ENCODE results near the gene MCTP1.

The MCTP1 gene

GRCh38 chr5:94725142-94725541 lies 559.8 kb downstream of the MCTP1 start:
- no peak overlapping the region for H3K9ac ChIP-seq
- H3K9me3 ChIP-seq (ENCODE audit: control insufficient read depth, low read length) = no peaks in the 10 kb centered on the region
- H3K4me3 ChIP-seq (ENCODE audit: low read depth, low read length) = no peak overlapping the region
- TF ChIP-seq CTCF (IDR thresholded peaks at IDR 0.05) = no peak
- H3K4me1 ChIP-seq = peaks cover 14% of the 10 kb centered on the region
- H2AFZ ChIP-seq = peak overlapping the region; percentile 51
- no peaks in the 10 kb centered on the region for H3K36me3 ChIP-seq (ENCODE audit: control insufficient read depth, insufficient read depth, low read length)
- no peak overlapping the region for H3K4me2 ChIP-seq (ENCODE audit: low read length)
- peak overlapping the region; percentile 4 for H3K27ac ChIP-seq
- no peaks in the 10 kb centered on the region for H3K27me3 ChIP-seq (ENCODE audit: control insufficient read depth, insufficient read depth, low read length)
- H3K79me2 ChIP-seq = no peaks in the 10 kb centered on the region

- Histone ChIP-seq H3K36me3 (ENCODE audit: control insufficient read depth, insufficient read depth, low read length) (no peaks in the 10 kb centered on the region), H3K4me2 (ENCODE audit: low read length) (no peak overlapping the region), H3K9ac (no peak overlapping the region), H2AFZ (no peak overlapping the region), H3K27ac (no peak overlapping the region), H3K4me3 (ENCODE audit: low read depth, low read length) (no peak overlapping the region), H3K79me2 (no peaks in the 10 kb centered on the region), H3K4me1 (no peaks in the 10 kb centered on the region), H3K9me3 (ENCODE audit: control insufficient read depth, low read length) (no peaks in the 10 kb centered on the region), H3K27me3 (ENCODE audit: control insufficient read depth, insufficient read depth, low read length) (no peaks in the 10 kb centered on the region)
- TF ChIP-seq CTCF (IDR thresholded peaks at IDR 0.05) = no peak
Observed at GRCh38 chr5:94715768-94716167, 569.1 kb downstream of the MCTP1 start.

- H2AFZ ChIP-seq = no peak overlapping the region
- no peaks in the 10 kb centered on the region for H3K27me3 ChIP-seq (ENCODE audit: control insufficient read depth, insufficient read depth, low read length)
- no peaks in the 10 kb centered on the region for H3K36me3 ChIP-seq (ENCODE audit: control insufficient read depth, insufficient read depth, low read length)
- H3K4me1 ChIP-seq = peaks cover 4% of the 10 kb centered on the region
- H3K79me2 ChIP-seq = no peaks in the 10 kb centered on the region
- H3K9me3 ChIP-seq (ENCODE audit: control insufficient read depth, low read length) = no peaks in the 10 kb centered on the region
- TF ChIP-seq CTCF (IDR thresholded peaks at IDR 0.05) = no peak
- no peak overlapping the region for H3K4me2 ChIP-seq (ENCODE audit: low read length)
- H3K4me3 ChIP-seq (ENCODE audit: low read depth, low read length) = no peak overlapping the region
- H3K9ac ChIP-seq = no peak overlapping the region
- no peak overlapping the region for H3K27ac ChIP-seq
Observed at GRCh38 chr5:94711785-94712184, 573.1 kb downstream of the MCTP1 start.

- H2AFZ ChIP-seq = no peak overlapping the region
- H3K4me2 ChIP-seq (ENCODE audit: low read length) = no peak overlapping the region
- H3K4me1 ChIP-seq = peaks cover 6% of the 10 kb centered on the region
- H3K4me3 ChIP-seq (ENCODE audit: low read depth, low read length) = no peak overlapping the region
- no peak for TF ChIP-seq CTCF (IDR thresholded peaks at IDR 0.05)
- no peaks in the 10 kb centered on the region for H3K27me3 ChIP-seq (ENCODE audit: control insufficient read depth, insufficient read depth, low read length)
- no peak overlapping the region for H3K27ac ChIP-seq
- no peaks in the 10 kb centered on the region for H3K9me3 ChIP-seq (ENCODE audit: control insufficient read depth, low read length)
- no peak overlapping the region for H3K9ac ChIP-seq
- H3K36me3 ChIP-seq (ENCODE audit: control insufficient read depth, insufficient read depth, low read length) = no peaks in the 10 kb centered on the region
- H3K79me2 ChIP-seq = no peaks in the 10 kb centered on the region
Observed at GRCh38 chr5:94709277-94709676, 575.6 kb downstream of the MCTP1 start.

GRCh38 chr5:94707359-94707758 lies 577.5 kb downstream of the MCTP1 start:
- Histone ChIP-seq H3K4me1 (peaks cover 6% of the 10 kb centered on the region), H3K4me3 (ENCODE audit: low read depth, low read length) (no peak overlapping the region), H3K4me2 (ENCODE audit: low read length) (no peak overlapping the region), H3K36me3 (ENCODE audit: control insufficient read depth, insufficient read depth, low read length) (no peaks in the 10 kb centered on the region), H2AFZ (no peak overlapping the region), H3K79me2 (no peaks in the 10 kb centered on the region), H3K27me3 (ENCODE audit: control insufficient read depth, insufficient read depth, low read length) (no peaks in the 10 kb centered on the region), H3K27ac (no peak overlapping the region), H3K9ac (no peak overlapping the region), H3K9me3 (ENCODE audit: control insufficient read depth, low read length) (no peaks in the 10 kb centered on the region)
- TF ChIP-seq CTCF (IDR thresholded peaks at IDR 0.05) = no peak

Data from parathyroid adenoma (tissue), 2 donors.